Stimulated activated CD8-positive, alpha-beta memory T cell treated with anti-CD3 and anti-CD28 coated beads, Interleukin-15, amount 100 ng/mL, for 4 hours (primary cell): ENCODE results near the gene MLXIPL.
"Not testable (repeated sequence)": the region's sequence is repeated elsewhere in the genome, so short reads cannot be mapped to it uniquely, and the experiment has no call there.

Source experiments
- DNase-seq, 2 donors: peaks; one replicate each; pipeline ENCODE4 v3.0.0-alpha.2; 2020; ENCODE audit warnings: low read depth in 2 of 2

The MLXIPL gene

GRCh38 chr7:73623798-73624668, at the start of gene MLXIPL:
TSS of gene MLXIPL (minus strand) at chr7:73624522. CDS start at chr7:73624492, 30 bp downstream.
- DNase-seq: peak; percentile 8 to 11

GRCh38 chr7:73671857-73672445, 47.6 kb upstream of the MLXIPL start:
- DNase-seq: no peak

GRCh38 chr7:73671322-73671661, 47.0 kb upstream of the MLXIPL start:
- no peak for DNase-seq

GRCh38 chr7:73669858-73670385, 45.6 kb upstream of the MLXIPL start:
- DNase-seq: no peak

GRCh38 chr7:73669288-73669701, 45.0 kb upstream of the MLXIPL start:
- no peak for DNase-seq

GRCh38 chr7:73668886-73669230, 44.5 kb upstream of the MLXIPL start:
- no peak for DNase-seq

GRCh38 chr7:73668103-73668885, 44.0 kb upstream of the MLXIPL start:
- no peak for DNase-seq

- peak; percentile 74 to 80 for DNase-seq
Observed at GRCh38 chr7:73667344-73668102, 43.2 kb upstream of the MLXIPL start, which contains the start of gene VPS37D. TSS of gene VPS37D (plus strand) at chr7:73667831. CDS start at chr7:73667959, 128 bp downstream.

- DNase-seq: no peak
Observed at GRCh38 chr7:73663033-73663432, 38.7 kb upstream of the MLXIPL start.

- not testable (repeated sequence) for DNase-seq
Observed at GRCh38 chr7:73660594-73660993, 36.3 kb upstream of the MLXIPL start.

- DNase-seq: no peak
Observed at GRCh38 chr7:73659983-73660382, 35.7 kb upstream of the MLXIPL start.

GRCh38 chr7:73655309-73655708, 31.0 kb upstream of the MLXIPL start:
- DNase-seq: not testable (repeated sequence)

GRCh38 chr7:73652541-73652949, 28.2 kb upstream of the MLXIPL start:
- DNase-seq: no peak

GRCh38 chr7:73650524-73650923, 26.2 kb upstream of the MLXIPL start:
- no peak for DNase-seq

GRCh38 chr7:73649576-73649975, 25.3 kb upstream of the MLXIPL start:
- DNase-seq: no peak

- no peak for DNase-seq
Observed at GRCh38 chr7:73648593-73649332, 24.4 kb upstream of the MLXIPL start.

- DNase-seq: no peak
Observed at GRCh38 chr7:73647725-73648592, 23.6 kb upstream of the MLXIPL start.

GRCh38 chr7:73646785-73647724, 22.7 kb upstream of the MLXIPL start:
- DNase-seq: no peak
